ENCODE measurements around the gene LCLAT1. TPM values are rescaled to one million over a fixed set of nuclear protein-coding genes. Genes with fewer than 3 reads are reported as not detected.

LCLAT1 gene
- total RNA-seq, 1 experiment from 2014 or later: 18.5 TPM

DNA sequence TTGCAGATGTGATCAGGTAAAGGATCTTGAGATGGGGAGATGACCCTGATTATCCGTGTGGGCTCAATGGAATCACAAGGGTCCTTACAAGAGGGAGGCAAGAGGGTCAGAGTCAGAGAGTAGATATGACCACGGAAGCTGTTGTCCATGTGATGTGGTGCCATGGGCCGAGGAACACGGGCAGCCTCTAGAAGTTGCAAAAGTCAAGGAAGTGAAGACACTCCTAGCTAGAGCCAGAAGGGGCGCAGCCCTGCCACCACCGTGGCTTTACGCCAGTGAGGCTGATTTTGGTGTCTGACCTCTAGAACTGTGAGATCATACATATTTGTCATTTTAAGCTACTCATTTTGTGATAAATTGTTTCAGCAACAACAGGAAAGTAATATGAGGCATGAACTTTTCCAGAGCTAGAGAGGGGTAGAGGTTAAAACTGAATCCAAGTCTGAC lies 245.8 kb downstream of the LCLAT1 start:
- DNase-seq (ENCODE audit: low read depth): no peak

Other genes starting within 250 kb of the LCLAT1 start
- gene LBH, start 215.7 kb upstream of the LCLAT1 start, total RNA-seq (2014; rRNA removed; shearing (Covaris generic)): 128 and 147 TPM in 2 replicates